Measurements from ENCODE around the gene PLA2R1. TPM values are rescaled to one million over a fixed set of nuclear protein-coding genes. Genes with fewer than 3 reads are reported as not detected.

The PLA2R1 gene
- total RNA-seq, 4 donors from 2014 or later = 24.1 to 36.2 (median 24.9) TPM

DNA sequence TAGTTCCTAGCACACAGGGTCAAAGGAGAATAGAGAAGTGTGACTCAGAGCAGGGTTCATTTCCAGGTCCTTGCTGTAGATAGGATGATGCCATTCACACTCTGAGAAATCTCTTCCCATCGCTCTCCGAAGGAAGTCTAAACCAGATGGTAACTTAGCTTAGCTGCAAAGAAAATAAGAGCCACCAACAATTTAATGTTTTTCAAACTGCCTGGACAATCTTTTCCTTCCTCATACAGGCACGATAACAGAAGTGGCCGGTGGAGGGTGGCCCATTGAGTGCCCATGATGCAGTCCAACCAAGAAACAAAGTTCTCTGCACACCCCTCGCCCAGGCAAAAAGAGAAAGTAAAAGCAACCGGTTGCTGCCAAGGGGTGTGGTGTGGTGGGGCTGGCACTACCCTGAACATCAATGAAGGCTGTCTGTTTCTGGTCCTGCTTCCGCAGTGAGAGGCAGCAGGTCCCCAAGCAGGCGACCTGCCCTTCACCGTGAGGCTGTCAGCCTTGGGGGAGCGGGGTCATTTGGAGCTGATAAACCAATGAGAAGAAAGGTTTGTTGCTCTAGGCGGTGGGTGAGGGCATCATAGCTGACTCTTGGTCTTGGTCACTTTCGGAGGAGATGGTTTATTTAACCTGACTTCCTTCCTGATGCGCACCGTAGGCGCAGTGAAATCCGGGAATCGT, 158.8 kb downstream of the PLA2R1 start:
- no peak overlapping the region for H3K27ac ChIP-seq
- TF ChIP-seq POLR2A (IDR thresholded peaks at IDR 0.05) = no peak
- TF ChIP-seq, protein P1, sequence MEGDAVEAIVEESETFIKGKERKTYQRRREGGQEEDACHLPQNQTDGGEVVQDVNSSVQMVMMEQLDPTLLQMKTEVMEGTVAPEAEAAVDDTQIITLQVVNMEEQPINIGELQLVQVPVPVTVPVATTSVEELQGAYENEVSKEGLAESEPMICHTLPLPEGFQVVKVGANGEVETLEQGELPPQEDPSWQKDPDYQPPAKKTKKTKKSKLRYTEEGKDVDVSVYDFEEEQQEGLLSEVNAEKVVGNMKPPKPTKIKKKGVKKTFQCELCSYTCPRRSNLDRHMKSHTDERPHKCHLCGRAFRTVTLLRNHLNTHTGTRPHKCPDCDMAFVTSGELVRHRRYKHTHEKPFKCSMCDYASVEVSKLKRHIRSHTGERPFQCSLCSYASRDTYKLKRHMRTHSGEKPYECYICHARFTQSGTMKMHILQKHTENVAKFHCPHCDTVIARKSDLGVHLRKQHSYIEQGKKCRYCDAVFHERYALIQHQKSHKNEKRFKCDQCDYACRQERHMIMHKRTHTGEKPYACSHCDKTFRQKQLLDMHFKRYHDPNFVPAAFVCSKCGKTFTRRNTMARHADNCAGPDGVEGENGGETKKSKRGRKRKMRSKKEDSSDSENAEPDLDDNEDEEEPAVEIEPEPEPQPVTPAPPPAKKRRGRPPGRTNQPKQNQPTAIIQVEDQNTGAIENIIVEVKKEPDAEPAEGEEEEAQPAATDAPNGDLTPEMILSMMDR (IDR thresholded peaks at IDR 0.05) = no peak
- peak in 1 of 2 donors; percentile 14 for DNase-seq

GRCh38 chr2:159902722-159903121, 159.7 kb downstream of the PLA2R1 start:
- no peak for DNase-seq
- intact Hi-C loops (cut with DNase I; ENCODE audit: low total_unique reads) = no loop called here
- no peaks in the 10 kb centered on the region for H3K27me3 ChIP-seq
- H3K27ac ChIP-seq = no peak overlapping the region
- H3K36me3 ChIP-seq = no peaks in the 10 kb centered on the region
- no peaks in the 10 kb centered on the region for H3K9me3 ChIP-seq
- TF ChIP-seq, protein P1 (IDR thresholded peaks at IDR 0.05) = no peak
- TF ChIP-seq POLR2A (IDR thresholded peaks at IDR 0.05) = no peak
- H3K4me3 ChIP-seq = no peak overlapping the region
- no peaks in the 10 kb centered on the region for H3K4me1 ChIP-seq

More for the DNA sequence above, 158.8 kb downstream of the PLA2R1 start:
- no peaks in the 10 kb centered on the region for H3K36me3 ChIP-seq
- no peaks in the 10 kb centered on the region for H3K9me3 ChIP-seq
- no peaks in the 10 kb centered on the region for H3K4me1 ChIP-seq
- H3K4me3 ChIP-seq = peak overlapping the region; percentile 14 to 28
- intact Hi-C loops (cut with DNase I; ENCODE audit: low total_unique reads) = no loop called here
- H3K27me3 ChIP-seq = no peaks in the 10 kb centered on the region

DNA sequence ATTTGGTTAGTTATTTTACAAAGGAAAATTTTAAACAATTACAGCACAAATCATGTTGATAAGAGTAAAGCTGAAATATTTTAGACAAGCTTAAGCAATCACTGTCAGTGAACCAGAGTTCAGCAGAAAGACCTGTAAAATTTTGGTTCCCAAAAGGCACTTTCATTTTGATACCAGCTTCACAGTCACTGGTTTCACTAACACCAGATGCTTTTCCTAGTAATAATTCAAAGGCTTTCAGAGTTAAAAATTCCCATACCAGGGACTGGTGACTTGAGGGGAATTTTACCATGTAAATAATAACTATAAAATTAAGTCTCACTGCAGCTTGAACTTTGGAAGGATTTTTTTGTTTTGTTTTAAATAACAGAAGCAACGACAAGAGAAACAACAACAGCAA, 162.1 kb downstream of the PLA2R1 start:
- no peaks in the 10 kb centered on the region for H3K36me3 ChIP-seq
- H3K4me3 ChIP-seq = no peak overlapping the region
- H3K27ac ChIP-seq = no peak overlapping the region
- H3K27me3 ChIP-seq = no peaks in the 10 kb centered on the region
- intact Hi-C loops (cut with DNase I; ENCODE audit: low total_unique reads) = no loop called here
- TF ChIP-seq POLR2A (IDR thresholded peaks at IDR 0.05) = no peak
- TF ChIP-seq, protein P1 (IDR thresholded peaks at IDR 0.05) = no peak
- no peaks in the 10 kb centered on the region for H3K4me1 ChIP-seq
- no peaks in the 10 kb centered on the region for H3K9me3 ChIP-seq
- no peak for DNase-seq

- Histone ChIP-seq H3K4me3 (no peak overlapping the region), H3K4me1 (no peaks in the 10 kb centered on the region), H3K27ac (no peak overlapping the region), H3K36me3 (no peaks in the 10 kb centered on the region), H3K27me3 (no peaks in the 10 kb centered on the region), H3K9me3 (no peaks in the 10 kb centered on the region)
- DNase-seq = no peak
- intact Hi-C loops (cut with DNase I; ENCODE audit: low total_unique reads) = no loop called here
- TF ChIP-seq, protein P1 (IDR thresholded peaks at IDR 0.05) = no peak
- TF ChIP-seq POLR2A (IDR thresholded peaks at IDR 0.05) = no peak
Measured at GRCh38 chr2:159898441-159898840, 164.0 kb downstream of the PLA2R1 start.

- no peaks in the 10 kb centered on the region for H3K36me3 ChIP-seq
- H3K27ac ChIP-seq = no peak overlapping the region
- H3K9me3 ChIP-seq = no peaks in the 10 kb centered on the region
- no peak for DNase-seq
- H3K27me3 ChIP-seq = no peaks in the 10 kb centered on the region
- intact Hi-C loops (cut with DNase I; ENCODE audit: low total_unique reads) = no loop called here
- no peaks in the 10 kb centered on the region for H3K4me1 ChIP-seq
- no peak for TF ChIP-seq POLR2A (IDR thresholded peaks at IDR 0.05)
- TF ChIP-seq, protein P1 (IDR thresholded peaks at IDR 0.05) = no peak
- no peak overlapping the region for H3K4me3 ChIP-seq
Measured at GRCh38 chr2:159897720-159898119, 164.7 kb downstream of the PLA2R1 start.
